ENCODE results near the gene PDAP1. TPM values are rescaled to one million over a fixed set of nuclear protein-coding genes. Genes with fewer than 3 reads are reported as not detected.

PDAP1 gene
- total RNA-seq, 1 experiment from 2014 or later, result 150 TPM

DNA sequence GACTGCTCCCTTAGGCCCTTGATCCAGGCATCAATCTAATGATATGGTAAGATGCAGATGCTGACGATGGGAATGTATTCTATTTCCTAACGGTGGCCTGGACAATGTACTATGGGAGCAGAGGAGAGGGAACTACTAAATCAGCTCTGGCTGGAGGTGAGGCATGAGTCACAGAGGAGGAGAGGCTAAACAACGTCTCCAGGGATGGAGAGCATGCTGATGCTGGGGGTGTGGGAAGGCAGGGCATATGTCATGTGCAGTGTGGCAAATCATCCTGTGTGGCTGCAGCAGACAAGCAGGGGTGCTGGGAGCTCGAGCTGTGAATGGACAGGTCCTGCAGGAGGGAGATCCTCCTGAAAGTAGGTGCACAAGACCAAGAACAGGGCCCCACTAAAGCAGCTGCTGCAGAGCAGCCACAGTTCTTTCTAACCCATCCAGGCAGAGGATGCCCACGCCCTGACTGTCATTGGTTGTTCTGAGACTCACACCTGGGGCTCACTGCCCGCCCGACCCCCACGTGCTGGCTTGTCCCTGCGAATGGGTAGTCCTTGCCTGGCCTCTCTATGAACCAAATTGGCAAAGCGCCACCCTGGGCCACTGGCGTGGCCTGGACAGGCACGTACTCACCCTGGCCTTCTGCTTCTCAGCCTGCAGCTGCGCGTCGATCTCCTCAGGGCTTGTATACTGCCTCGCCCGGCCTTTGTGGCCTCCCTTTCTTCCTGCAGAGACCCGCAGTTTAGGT lies 4.0 kb downstream of the PDAP1 start:
- no CpG with 5 or more reads among the region's 18 CpGs for WGBS (ENCODE audit: extremely low coverage, insufficient read length, low lambda C conversion rate)

More for the DNA sequence above, 4.0 kb downstream of the PDAP1 start:
- H3T11ph ChIP-seq (ENCODE audit: low read length), result no peak overlapping the region
- H3K4me2 ChIP-seq (ENCODE audit: insufficient read depth, insufficient read length, low read length), result no peak overlapping the region
- no peak overlapping the region for H3K18ac ChIP-seq (ENCODE audit: insufficient read length, low read depth, low read length)
- no peak overlapping the region for H2BK120ac ChIP-seq (ENCODE audit: low read depth, low read length, poor library complexity, severe bottlenecking)
- H3K23me2 ChIP-seq (ENCODE audit: insufficient read length, low read depth, low read length, poor library complexity, severe bottlenecking), result peaks cover 14% of the 10 kb centered on the region
- H3K4me1 ChIP-seq (ENCODE audit: insufficient read depth, low read length), result no peaks in the 10 kb centered on the region
- no peak overlapping the region for H2AFZ ChIP-seq (ENCODE audit: low read length)
- H3K9me3 Mint-ChIP-seq, result no peaks in the 10 kb centered on the region
- H3K36me3 Mint-ChIP-seq (ENCODE audit: insufficient read depth in 1 of 3, low read depth in 3 of 3), result peaks cover 35 to 64% (median 54%) of the 10 kb centered on the region in 3 experiments
- no peaks in the 10 kb centered on the region for H4K20me1 ChIP-seq (ENCODE audit: control insufficient read depth, insufficient read depth, insufficient read length)
- no peak overlapping the region for H3K23ac ChIP-seq (ENCODE audit: insufficient read length, low read depth, low read length)
- H3K27me3 Mint-ChIP-seq (ENCODE audit: low read depth), result no peaks in the 10 kb centered on the region
- H3K27me3 ChIP-seq (ENCODE audit: insufficient read depth, low read length), result no peaks in the 10 kb centered on the region
- TF ChIP-seq, protein P1, sequence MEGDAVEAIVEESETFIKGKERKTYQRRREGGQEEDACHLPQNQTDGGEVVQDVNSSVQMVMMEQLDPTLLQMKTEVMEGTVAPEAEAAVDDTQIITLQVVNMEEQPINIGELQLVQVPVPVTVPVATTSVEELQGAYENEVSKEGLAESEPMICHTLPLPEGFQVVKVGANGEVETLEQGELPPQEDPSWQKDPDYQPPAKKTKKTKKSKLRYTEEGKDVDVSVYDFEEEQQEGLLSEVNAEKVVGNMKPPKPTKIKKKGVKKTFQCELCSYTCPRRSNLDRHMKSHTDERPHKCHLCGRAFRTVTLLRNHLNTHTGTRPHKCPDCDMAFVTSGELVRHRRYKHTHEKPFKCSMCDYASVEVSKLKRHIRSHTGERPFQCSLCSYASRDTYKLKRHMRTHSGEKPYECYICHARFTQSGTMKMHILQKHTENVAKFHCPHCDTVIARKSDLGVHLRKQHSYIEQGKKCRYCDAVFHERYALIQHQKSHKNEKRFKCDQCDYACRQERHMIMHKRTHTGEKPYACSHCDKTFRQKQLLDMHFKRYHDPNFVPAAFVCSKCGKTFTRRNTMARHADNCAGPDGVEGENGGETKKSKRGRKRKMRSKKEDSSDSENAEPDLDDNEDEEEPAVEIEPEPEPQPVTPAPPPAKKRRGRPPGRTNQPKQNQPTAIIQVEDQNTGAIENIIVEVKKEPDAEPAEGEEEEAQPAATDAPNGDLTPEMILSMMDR (conservative IDR thresholded peaks at IDR 0.05), result no peak
- no peak overlapping the region for H4K8ac ChIP-seq (replicated peaks; ENCODE audit: insufficient read length, low read depth, low read length)
- peaks cover 30% of the 10 kb centered on the region; the same call in 1 of the 2 replicates for H3K79me2 ChIP-seq (ENCODE audit: insufficient read depth, low read length)
- no peak overlapping the region for H2BK20ac ChIP-seq (ENCODE audit: low read depth, low read length, poor library complexity, severe bottlenecking)
- no peak overlapping the region for H3K4ac ChIP-seq (ENCODE audit: low read depth, low read length)
- H3K14ac ChIP-seq (ENCODE audit: insufficient read depth, low read length), result no peak overlapping the region
- peaks cover 14% of the 10 kb centered on the region in 2 experiments for H3K4me1 Mint-ChIP-seq
- H4K91ac ChIP-seq (ENCODE audit: insufficient read length, low read depth, low read length), result no peak overlapping the region
- H2BK5ac ChIP-seq (ENCODE audit: insufficient read length, low read length), result no peak overlapping the region
- H2BK12ac ChIP-seq (ENCODE audit: insufficient read length, low read depth, low read length), result no peak overlapping the region
- H4K5ac ChIP-seq (ENCODE audit: insufficient read length, low read depth, low read length), result no peak overlapping the region
- peaks cover 12% of the 10 kb centered on the region for H3K79me1 ChIP-seq (ENCODE audit: insufficient read depth, low read depth, low read length, poor library complexity, severe bottlenecking)
- no peak overlapping the region for H2BK15ac ChIP-seq (ENCODE audit: low read depth, low read length)
- no peak overlapping the region for H2AK5ac ChIP-seq (ENCODE audit: insufficient read length, low read length)
- DNase-seq, result no peak
- H3K4me3 Mint-ChIP-seq, result peak overlapping the region in 1 of 2 experiments; percentile 28; a peak in 1 of 5 replicates
- no peaks in the 10 kb centered on the region for H3K9me3 ChIP-seq (ENCODE audit: control insufficient read depth, low read depth, low read length)
- peak overlapping the region; percentile 10 to 70 (median 24); a peak in 5 of 7 replicates for H3K27ac Mint-ChIP-seq
- no peak overlapping the region for H3K27ac ChIP-seq (ENCODE audit: insufficient read length, low read depth, low read length)
- no peak overlapping the region for H3K9ac ChIP-seq (ENCODE audit: extremely low read depth, insufficient read length, low read length)
- H3K56ac ChIP-seq (ENCODE audit: insufficient read length, low read depth, low read length), result no peak overlapping the region

Data from H9 (cell line).